PC-3 (cell line): Measurements from ENCODE around the gene NYAP1. TPM values are rescaled to one million over a fixed set of nuclear protein-coding genes. Genes with fewer than 3 reads are reported as not detected.

ENCODE experiments used
- ATAC-seq: fragments of 200-7000 bp; cut with Tn5 transposase; 2 replicates; pipeline ENCODE4 v1.9.1; 2020; ENCODE audit warnings: mild to moderate bottlenecking, moderate library complexity
- BruUV-seq: library from RNA; stranded (reverse); fragments of 400-500 nt; replicated peaks from 2 replicates; lab custom pipeline; 2021; lab: Mats Ljungman, UMichigan
- CTCF ChIA-PET: fragments of 300-600 bp; sonication (Branson Sonifier 250); formaldehyde crosslinking; loops from one replicate; lab custom pipeline; 2022; ENCODE audit warnings: antibody characterized with exemption; lab: Charles Lee
- POLR2A ChIA-PET: fragments of 300-600 bp; sonication (Branson Sonifier 250); formaldehyde crosslinking; loops from one replicate; lab custom pipeline; 2022; ENCODE audit warnings: antibody characterized with exemption; ENCODE audit not compliant: unreplicated experiment; lab: Charles Lee
- DNase-seq: peaks from one replicate; pipeline ENCODE4 v3.0.0-alpha.2; 2015
- H2AFZ ChIP-seq: fragments of 300-600 bp; sonication (generic); 2 replicates; pipeline ENCODE4 v1.6.0; 2016; ENCODE audit warnings: antibody characterized with exemption, low read length
- H3F3A ChIP-seq: fragments of 300-600 bp; sonication (generic); one replicate; pipeline ENCODE4 v1.6.0; 2017; ENCODE audit warnings: antibody characterized with exemption, low read length, control low read depth, mild to moderate bottlenecking; ENCODE audit not compliant: unreplicated experiment
- H3K27ac ChIP-seq: fragments of 300-600 bp; sonication (generic); 2 replicates; pipeline ENCODE4 v1.5.1; 2016; ENCODE audit warnings: mild to moderate bottlenecking, low read length
- H3K27me3 ChIP-seq: fragments of 300-600 bp; sonication (generic); 2 replicates; pipeline ENCODE4 v1.6.1; 2016; ENCODE audit warnings: low read length, mixed read lengths
- H3K36me3 ChIP-seq: fragments of 300-600 bp; sonication (generic); 2 replicates; pipeline ENCODE4 v1.6.1; 2016; ENCODE audit warnings: low read depth, mixed run types, low read length, mixed read lengths
- H3K4me1 ChIP-seq: fragments of 300-600 bp; sonication (generic); 2 replicates; pipeline ENCODE4 v1.5.1; 2016; ENCODE audit warnings: low read length; ENCODE audit not compliant: insufficient read depth
- H3K4me2 ChIP-seq: fragments of 300-600 bp; sonication (generic); 2 replicates; pipeline ENCODE4 v1.6.0; 2016; ENCODE audit warnings: low read length
- H3K4me3 ChIP-seq: fragments of 300-600 bp; sonication (generic); 2 replicates; pipeline ENCODE4 v1.5.1; 2016; ENCODE audit warnings: mild to moderate bottlenecking, low read length, mixed read lengths
- H3K79me2 ChIP-seq: fragments of 300-600 bp; sonication (generic); 2 replicates; pipeline ENCODE4 v1.6.1; 2017; ENCODE audit warnings: low read length, mixed read lengths
- H3K9ac ChIP-seq: fragments of 300-600 bp; sonication (generic); 2 replicates; pipeline ENCODE4 v1.6.0; 2016; ENCODE audit warnings: mild to moderate bottlenecking, low read length
- H3K9me2 ChIP-seq: fragments of 300-600 bp; sonication (generic); replicated peaks from 2 replicates; pipeline ENCODE4 v1.6.1; 2016; ENCODE audit warnings: mixed run types, low read length, mixed read lengths
- H3K9me3 ChIP-seq: fragments of 300-600 bp; sonication (generic); 2 replicates; pipeline ENCODE4 v1.6.1; 2016; ENCODE audit warnings: low read length, mixed read lengths
- H4K20me1 ChIP-seq: fragments of 300-600 bp; sonication (generic); 2 replicates; pipeline ENCODE4 v1.6.1; 2016; ENCODE audit warnings: low read length, mixed read lengths
- CTCF ChIP-seq: fragments of 300-600 bp; sonication (generic); conservative IDR thresholded peaks from 2 replicates; pipeline ENCODE4 v1.5.1; 2017; ENCODE audit warnings: antibody characterized with exemption, low read depth, mild to moderate bottlenecking, low read length
- EZH2 ChIP-seq: fragments of 300-600 bp; sonication (generic); IDR thresholded peaks from one replicate; pipeline ENCODE4 v1.6.1; 2017; ENCODE audit warnings: antibody characterized with exemption, mild to moderate bottlenecking, low read length; ENCODE audit not compliant: unreplicated experiment
- EZH2phosphoT487 ChIP-seq: fragments of 300-600 bp; sonication (generic); IDR thresholded peaks from 2 replicates; pipeline ENCODE4 v1.6.1; 2018; ENCODE audit warnings: mild to moderate bottlenecking, antibody characterized with exemption, low read length, borderline replicate concordance
- intact Hi-C: fragments of 100-400 bp; cut with micrococcal nuclease; formaldehyde crosslinking; loops from 2 replicates; pipeline ENCODE4 v1.9.0; 2023
- total RNA-seq: library from RNA; depleted of rRNA; stranded (reverse); fragments of >200 nt; gene quantifications from 2 replicates; pipeline ENCODE4 v1.2.3, GENCODE V29; 2014

Gene NYAP1
- total RNA-seq, 1 experiment from 2014 or later = 1.9 TPM

GRCh38 chr7:100472121-100472851 lies 11.4 kb upstream of the NYAP1 start:
- ATAC-seq (no peak), DNase-seq (no peak)
- H3K9me2 ChIP-seq = no peaks in the 10 kb centered on the region
- no peak overlapping the region for H3K4me3 ChIP-seq
- ChIA-PET POLR2A (no interaction called here), CTCF (no interaction called here)
- no peak overlapping the region for H3K9ac ChIP-seq
- H2AFZ ChIP-seq = no peak overlapping the region
- no TSS peak for BruUV-seq
- H3K27me3 ChIP-seq = no peaks in the 10 kb centered on the region
- H3F3A ChIP-seq = no peaks in the 10 kb centered on the region
- H3K36me3 ChIP-seq = no peaks in the 10 kb centered on the region
- H3K79me2 ChIP-seq = peaks cover 8% of the 10 kb centered on the region
- intact Hi-C loops = no loop called here
- H3K9me3 ChIP-seq = no peaks in the 10 kb centered on the region
- H3K27ac ChIP-seq = no peak overlapping the region
- no peak overlapping the region for H3K4me2 ChIP-seq
- peaks cover 3% of the 10 kb centered on the region; the same call in 1 of the 2 replicates for H3K4me1 ChIP-seq
- TF ChIP-seq EZH2phosphoT487 = no peak
- no peak for TF ChIP-seq EZH2
- no peak for TF ChIP-seq CTCF
- H4K20me1 ChIP-seq = no peaks in the 10 kb centered on the region

GRCh38 chr7:100472854-100473499 lies 10.8 kb upstream of the NYAP1 start:
- H4K20me1 ChIP-seq = no peaks in the 10 kb centered on the region
- H2AFZ ChIP-seq = no peak overlapping the region
- H3K27me3 ChIP-seq = no peaks in the 10 kb centered on the region
- H3K9ac ChIP-seq = no peak overlapping the region
- POLR2A ChIA-PET = no interaction called here
- CTCF ChIA-PET = no interaction called here
- H3K79me2 ChIP-seq = peaks cover 15% of the 10 kb centered on the region
- H3F3A ChIP-seq = no peaks in the 10 kb centered on the region
- TF ChIP-seq EZH2phosphoT487 (no peak), CTCF (no peak), EZH2 (no peak)
- H3K4me3 ChIP-seq = no peak overlapping the region
- DNase-seq (no peak), ATAC-seq (no peak)
- H3K4me2 ChIP-seq = no peak overlapping the region
- H3K27ac ChIP-seq = no peak overlapping the region
- BruUV-seq = no TSS peak
- H3K4me1 ChIP-seq = peaks cover 5% of the 10 kb centered on the region; the same call in 1 of the 2 replicates
- intact Hi-C loops = no loop called here
- no peaks in the 10 kb centered on the region for H3K9me3 ChIP-seq
- H3K36me3 ChIP-seq = no peaks in the 10 kb centered on the region
- no peaks in the 10 kb centered on the region for H3K9me2 ChIP-seq

- Histone ChIP-seq H3K4me1 (peaks cover 5% of the 10 kb centered on the region; the same call in 1 of the 2 replicates), H3K9ac (no peak overlapping the region), H3K9me3 (no peaks in the 10 kb centered on the region), H3F3A (no peaks in the 10 kb centered on the region), H3K27ac (no peak overlapping the region), H4K20me1 (no peaks in the 10 kb centered on the region), H3K4me2 (no peak overlapping the region), H3K36me3 (no peaks in the 10 kb centered on the region), H3K79me2 (peaks cover 26% of the 10 kb centered on the region), H3K4me3 (no peak overlapping the region), H3K9me2 (no peaks in the 10 kb centered on the region), H2AFZ (no peak overlapping the region), H3K27me3 (no peaks in the 10 kb centered on the region)
- intact Hi-C loops = no loop called here
- CTCF ChIA-PET = no interaction called here
- no TSS peak for BruUV-seq
- ATAC-seq (no peak), DNase-seq (no peak)
- TF ChIP-seq EZH2phosphoT487 (no peak), CTCF (no peak), EZH2 (no peak)
- POLR2A ChIA-PET = interaction anchor here (0.6 kb wide), 1 partner anchor 377 kb away, joined by 4 read pairs; the partner anchor contains the start of gene SLC12A9
Measured at GRCh38 chr7:100475549-100475948, 8.2 kb upstream of the NYAP1 start.
